Stimulated activated CD8-positive, alpha-beta memory T cell treated with anti-CD3 and anti-CD28 coated beads, Interleukin-15, amount 100 ng/mL, for 4 hours (primary cell): Measurements from ENCODE around the gene ENTPD6.

Source experiments
- DNase-seq, 2 donors: peaks; one replicate each; pipeline ENCODE4 v3.0.0-alpha.2; 2020; ENCODE audit warnings: low read depth in 2 of 2

ENTPD6 gene

GRCh38 chr20:25188218-25188617, 7.3 kb upstream of the ENTPD6 start:
- no peak for DNase-seq

- no peak for DNase-seq
These were observed 4.5 kb upstream of the ENTPD6 start for GRCh38 chr20:25191051-25191450.

- DNase-seq = no peak
These were observed 3.8 kb upstream of the ENTPD6 start for GRCh38 chr20:25191689-25192088.

GRCh38 chr20:25193843-25194242, 1.7 kb upstream of the ENTPD6 start:
- DNase-seq = no peak

- DNase-seq = no peak
These were observed 1.1 kb upstream of the ENTPD6 start for GRCh38 chr20:25194333-25194972.

- DNase-seq = no peak
These were observed 662 bp downstream of the ENTPD6 start for GRCh38 chr20:25195962-25196785.

- no peak for DNase-seq
These were observed 1.2 kb downstream of the ENTPD6 start for GRCh38 chr20:25196786-25197120.

- no peak for DNase-seq
These were observed 1.8 kb downstream of the ENTPD6 start for GRCh38 chr20:25197183-25197869.

GRCh38 chr20:25197870-25198190, 2.3 kb downstream of the ENTPD6 start:
- DNase-seq = no peak

GRCh38 chr20:25198663-25199383, 3.3 kb downstream of the ENTPD6 start:
- no peak for DNase-seq

- no peak for DNase-seq
These were observed 4.2 kb downstream of the ENTPD6 start for GRCh38 chr20:25199473-25200260.

- no peak for DNase-seq
These were observed 7.6 kb downstream of the ENTPD6 start for GRCh38 chr20:25203089-25203488.

- DNase-seq = no peak
These were observed 8.4 kb downstream of the ENTPD6 start for GRCh38 chr20:25203871-25204320.

- DNase-seq = no peak
These were observed 9.2 kb downstream of the ENTPD6 start for GRCh38 chr20:25204550-25205276.

- no peak for DNase-seq
These were observed 10.0 kb downstream of the ENTPD6 start for GRCh38 chr20:25205277-25206062.

- no peak for DNase-seq
These were observed 10.5 kb downstream of the ENTPD6 start for GRCh38 chr20:25206063-25206403.

- no peak for DNase-seq
These were observed 11.0 kb downstream of the ENTPD6 start for GRCh38 chr20:25206548-25206947.

- no peak for DNase-seq
These were observed 11.8 kb downstream of the ENTPD6 start for GRCh38 chr20:25207149-25207959.

GRCh38 chr20:25207960-25208534, 12.5 kb downstream of the ENTPD6 start:
- DNase-seq = no peak
